Activated CD4-positive, alpha-beta T cell treated with anti-CD3 and anti-CD28 coated beads for 48 hours (primary cell): ENCODE data around the gene GYPB.
"Not testable (repeated sequence)": the region's sequence is repeated elsewhere in the genome, so short reads cannot be mapped to it uniquely, and the experiment has no call there.

ENCODE experiments used
- DNase-seq: peaks from one replicate; pipeline ENCODE4 v3.0.0-alpha.2; 2020

The GYPB gene

DNA sequence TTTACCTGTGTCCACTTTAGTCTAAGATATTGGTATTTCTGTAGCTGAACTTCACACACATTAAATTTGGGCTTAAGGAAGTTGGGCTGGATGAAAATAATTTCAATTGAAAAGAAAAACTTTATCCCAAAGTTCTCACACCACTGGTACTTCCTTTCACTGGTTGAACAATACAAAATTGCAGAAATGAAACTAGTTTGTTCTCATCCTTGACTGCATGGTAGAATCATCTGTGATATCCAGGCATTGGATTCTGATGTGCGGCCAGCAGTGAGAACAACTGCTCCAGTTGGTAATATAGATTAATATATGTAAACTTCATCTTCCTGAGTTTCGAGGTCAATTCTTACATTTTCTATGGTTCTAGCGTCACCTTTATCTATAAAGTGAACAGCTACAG lies 10.6 kb downstream of the GYPB start:
- DNase-seq = not testable (repeated sequence)

DNA sequence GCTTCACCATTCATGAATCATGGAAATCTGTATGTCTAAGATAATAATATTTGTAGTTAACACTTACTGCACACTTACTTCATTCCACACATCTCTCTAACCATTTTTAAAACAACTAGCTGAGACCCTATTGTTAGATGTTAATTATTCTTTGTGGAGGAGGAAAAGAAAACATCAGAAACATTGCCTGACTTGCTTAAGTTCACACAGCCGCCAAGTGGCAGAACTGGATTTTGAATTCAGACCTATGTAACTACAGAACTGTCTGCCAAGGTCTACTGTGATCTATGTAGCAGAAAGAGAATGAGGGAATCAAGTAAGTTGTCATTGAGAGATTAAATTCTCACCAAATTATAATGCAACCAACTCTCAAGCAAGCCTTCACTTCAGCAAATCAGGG lies 11.2 kb downstream of the GYPB start:
- not testable (repeated sequence) for DNase-seq

DNA sequence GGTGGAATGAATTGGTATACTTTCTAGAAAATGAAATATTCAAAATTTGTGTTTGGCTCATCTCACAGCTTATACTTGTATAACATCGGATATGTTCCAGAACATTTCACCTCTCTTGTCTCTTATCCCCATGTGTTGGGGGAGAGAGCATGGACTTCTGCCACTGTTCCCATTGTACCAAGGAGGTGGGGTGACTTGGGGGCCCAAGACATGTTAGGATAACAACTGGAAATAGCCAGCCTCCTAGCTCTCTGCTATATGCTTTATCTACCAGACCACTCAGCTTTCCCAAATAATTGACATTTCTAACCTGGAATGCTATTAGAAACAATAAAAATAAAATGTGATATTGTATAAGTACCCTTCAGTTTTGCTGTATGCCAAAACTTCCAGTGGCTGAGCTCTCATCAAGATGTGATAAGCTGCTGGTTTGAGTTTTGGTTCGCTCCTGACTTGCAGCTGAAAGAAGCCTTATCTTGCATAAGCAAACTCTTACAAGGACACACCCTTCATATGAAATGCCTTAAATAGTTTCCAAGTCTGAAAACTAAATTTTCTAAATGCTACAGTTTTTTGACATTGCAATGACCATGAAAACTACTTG lies 12.9 kb downstream of the GYPB start:
- not testable (repeated sequence) for DNase-seq

DNA sequence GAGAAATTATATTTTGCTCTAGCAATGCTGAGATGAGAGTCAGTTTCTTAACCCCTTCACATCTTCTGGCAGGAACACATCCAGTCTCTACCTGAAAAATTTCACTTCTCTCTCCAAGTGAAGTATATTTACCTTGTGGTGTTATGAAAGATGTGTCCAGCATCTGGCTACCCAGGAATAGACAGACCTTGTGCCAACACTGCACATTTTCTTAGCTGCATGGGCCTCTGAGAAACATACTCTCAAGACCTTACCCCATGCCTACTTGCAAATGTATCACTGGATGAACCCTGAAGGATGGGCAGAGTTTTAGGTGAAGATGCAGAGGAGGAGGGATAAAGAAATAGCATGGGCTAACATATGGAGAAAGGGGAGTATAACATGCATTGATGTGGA lies 13.6 kb downstream of the GYPB start:
- DNase-seq = not testable (repeated sequence)

DNA sequence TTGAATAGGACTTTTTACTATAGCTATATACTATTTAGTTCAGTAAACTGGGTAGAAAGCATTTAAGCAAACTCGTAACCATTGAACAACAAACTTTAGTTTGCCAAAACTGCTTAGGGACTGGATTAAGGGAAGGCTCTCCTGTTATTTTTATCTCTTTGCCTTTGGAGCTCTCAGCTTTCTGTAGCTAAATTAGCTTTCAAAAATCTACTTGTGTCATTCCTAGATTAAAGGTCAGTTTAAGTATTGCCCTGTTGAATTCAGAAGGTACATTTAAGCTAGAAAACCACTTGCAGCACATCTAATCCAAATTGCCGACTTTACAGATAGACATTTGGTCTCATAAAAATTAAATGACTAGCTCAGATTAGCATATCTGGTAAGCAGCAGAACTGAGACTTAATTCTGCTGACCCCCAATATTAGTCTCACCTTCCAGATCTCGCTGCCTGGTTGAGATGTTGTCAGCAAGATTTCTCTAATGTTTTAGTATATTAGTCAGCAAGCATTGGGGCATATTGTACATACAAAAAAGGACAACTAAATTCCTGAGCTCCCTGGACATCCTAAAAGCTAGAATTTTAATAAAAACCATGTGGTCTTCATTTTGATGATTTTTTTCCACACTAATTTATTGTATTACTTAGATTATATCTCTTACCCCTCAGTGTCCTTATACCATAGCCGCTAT lies 14.2 kb downstream of the GYPB start:
- DNase-seq = not testable (repeated sequence)

DNA sequence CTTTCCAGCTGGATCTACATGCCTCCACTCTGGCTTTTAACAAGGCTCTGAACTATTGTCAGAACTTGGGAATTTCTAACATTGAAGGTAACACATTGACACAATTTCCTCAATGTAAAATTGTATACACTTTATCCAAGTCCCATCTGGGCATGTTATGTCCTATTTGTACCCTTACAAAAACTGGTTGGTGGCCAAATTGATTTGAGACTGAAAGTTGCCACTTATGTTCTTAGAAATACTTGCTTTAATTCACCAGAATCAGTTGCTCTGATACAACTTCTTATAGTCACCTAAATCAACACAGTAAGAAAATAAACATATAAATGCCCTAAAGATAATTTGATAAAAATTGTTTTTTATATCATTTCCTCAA lies 15.3 kb downstream of the GYPB start:
- DNase-seq = not testable (repeated sequence)

DNA sequence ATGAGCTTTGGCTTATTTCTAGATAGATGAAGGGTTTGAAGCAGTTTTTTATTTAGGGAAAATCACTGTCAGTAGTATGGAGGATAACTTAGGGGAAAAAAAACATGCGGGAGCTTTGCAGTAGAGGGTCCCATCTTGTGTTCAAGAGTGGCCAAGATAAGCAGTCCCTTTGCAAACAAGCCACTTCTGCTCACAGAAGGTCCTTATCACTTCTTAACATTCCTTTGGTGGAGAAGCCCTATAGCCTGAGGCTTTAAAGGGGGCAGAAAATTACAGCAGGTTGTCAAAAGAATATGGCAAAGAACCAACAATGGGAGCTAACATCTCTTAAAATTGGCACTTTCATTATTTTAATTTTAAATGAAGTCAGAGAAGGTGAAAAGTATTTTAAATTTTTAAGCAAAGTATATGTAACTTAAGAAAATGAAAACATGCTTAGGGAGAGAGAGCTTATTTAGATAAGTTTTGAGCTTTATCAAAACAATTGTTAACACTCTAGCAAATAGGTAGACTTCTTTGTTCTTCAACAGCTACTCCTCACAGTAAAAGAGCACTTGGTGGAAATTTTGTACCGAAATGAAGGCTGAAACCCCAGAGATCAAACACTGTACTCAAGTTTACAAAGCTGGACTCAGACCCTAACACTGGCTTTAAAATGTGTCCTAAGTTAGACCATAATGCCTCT lies 15.8 kb downstream of the GYPB start:
- DNase-seq = not testable (repeated sequence)

DNA sequence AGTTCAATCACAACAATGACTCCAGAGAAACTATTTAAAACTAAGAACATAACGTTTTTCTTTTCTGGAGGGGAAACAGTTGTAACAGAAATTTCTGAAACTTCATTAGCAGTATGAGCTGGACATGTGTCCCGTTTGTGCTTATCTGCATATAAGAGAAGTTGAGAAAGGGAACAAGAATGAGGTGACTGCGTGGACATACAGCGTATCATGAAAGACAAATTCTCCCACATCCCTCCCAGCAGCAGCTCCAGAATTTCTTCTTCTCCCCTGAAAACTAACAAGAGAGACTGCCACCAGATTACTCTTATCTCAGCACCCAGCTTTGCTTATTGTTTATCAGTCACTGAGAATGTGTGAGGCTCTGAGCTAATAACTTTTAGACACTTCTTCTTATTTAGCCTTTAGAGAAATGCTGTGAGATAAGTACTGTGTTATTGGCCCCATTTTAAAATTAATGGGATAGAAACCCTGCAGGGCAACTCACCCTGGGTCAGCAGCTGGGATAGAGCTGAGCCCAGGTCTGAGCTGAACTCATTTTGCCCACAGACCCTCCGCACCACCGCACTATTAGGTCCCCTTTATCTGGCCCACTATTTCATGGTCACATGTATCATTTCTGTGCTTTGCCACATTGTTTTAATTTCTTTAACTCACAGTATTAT lies 18.7 kb downstream of the GYPB start:
- not testable (repeated sequence) for DNase-seq

DNA sequence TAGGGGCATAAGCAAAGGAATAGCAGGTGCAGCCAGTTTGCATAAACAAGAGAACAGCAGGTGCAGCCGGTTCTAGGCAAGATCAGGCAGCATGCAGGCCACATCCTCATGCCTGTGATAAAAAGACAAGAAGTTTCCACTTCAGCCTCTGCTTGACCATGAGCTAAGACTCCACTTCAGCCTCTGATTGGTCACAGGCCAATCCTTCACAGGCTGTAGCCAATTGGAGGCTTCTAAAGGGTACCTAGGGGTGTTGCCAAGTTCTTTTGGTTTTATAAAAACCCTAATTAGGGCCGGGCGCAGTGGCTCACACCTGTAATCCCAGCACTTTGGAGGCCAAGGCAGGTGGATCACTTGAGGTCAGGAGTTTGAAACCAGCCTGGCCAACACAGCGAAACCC lies 23.0 kb downstream of the GYPB start:
- DNase-seq = not testable (repeated sequence)

DNA sequence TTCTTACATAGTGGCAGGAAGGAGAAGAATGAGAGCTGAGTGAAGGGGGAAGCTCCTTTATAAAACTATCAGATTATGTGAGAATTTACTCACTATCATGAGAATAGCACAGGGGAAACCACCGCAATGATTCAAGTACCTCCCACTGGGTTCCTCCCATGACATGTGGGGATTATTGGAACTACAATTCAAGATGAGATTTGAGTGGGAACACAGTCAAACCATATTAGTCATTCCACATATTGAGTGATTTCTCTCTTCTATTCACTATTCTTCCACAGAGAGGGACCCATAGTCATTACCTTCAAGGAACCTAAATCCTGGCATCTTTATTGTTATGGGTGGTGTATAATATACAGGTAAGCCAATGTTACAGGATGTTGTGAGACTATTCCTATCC lies 27.4 kb downstream of the GYPB start:
- DNase-seq = not testable (repeated sequence)

DNA sequence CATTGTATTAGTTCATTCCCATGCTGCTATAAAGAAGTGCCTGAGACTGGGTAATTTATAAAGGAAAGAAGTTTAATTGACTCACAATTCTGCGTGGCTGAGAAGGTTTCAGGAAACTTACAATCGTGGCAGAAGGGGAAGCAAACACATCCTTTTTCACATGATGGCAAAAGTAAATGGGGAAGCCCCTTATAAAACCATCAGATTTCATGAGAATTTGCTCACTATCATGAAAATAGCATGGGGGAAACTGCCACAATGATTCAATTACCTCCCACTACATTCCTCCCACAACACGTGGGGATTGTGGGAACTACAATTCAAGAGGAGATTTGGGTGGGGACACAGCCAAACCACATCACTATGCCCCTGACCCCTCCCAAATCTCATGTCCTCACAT lies 28.5 kb downstream of the GYPB start:
- peak; percentile 3 for DNase-seq

DNA sequence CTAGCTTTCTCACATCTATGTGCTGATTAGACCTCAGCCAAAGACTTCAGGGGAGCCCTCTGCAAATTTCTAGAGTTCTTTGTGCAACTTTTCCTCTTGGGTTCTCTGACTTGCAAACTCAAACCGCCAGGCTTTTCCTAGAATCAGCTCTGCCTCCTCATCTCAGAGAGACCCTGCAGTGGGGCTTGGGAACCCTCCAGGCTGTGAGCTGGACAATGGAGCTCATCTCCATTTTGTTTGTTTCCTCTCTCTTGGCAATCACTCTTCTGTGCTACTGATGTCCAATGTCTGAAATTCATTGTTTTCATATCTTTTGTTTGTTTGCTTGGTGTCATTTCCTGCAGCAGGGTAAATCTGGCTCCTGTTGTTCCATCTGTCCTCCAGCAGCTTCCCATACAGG lies 33.0 kb downstream of the GYPB start:
- no peak for DNase-seq

DNA sequence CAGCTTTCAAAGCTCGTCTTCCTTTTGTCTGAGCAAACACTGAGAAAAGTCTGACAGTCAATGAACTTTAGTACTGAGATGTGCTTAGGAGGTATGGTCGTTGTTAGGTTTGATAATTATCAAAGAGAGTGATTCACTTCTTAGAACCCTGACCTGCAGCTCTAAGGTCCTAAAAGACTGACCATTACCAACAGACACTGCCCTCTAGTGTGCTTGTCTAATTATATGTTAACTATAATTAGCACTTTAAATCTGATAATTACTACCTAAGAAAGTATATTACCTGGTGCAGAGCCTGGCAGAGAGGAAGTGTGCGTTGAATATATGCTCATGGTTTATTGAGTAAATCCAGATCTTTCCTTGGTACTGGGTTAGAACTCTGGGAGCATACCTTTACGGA lies 38.4 kb downstream of the GYPB start:
- not testable (repeated sequence) for DNase-seq

DNA sequence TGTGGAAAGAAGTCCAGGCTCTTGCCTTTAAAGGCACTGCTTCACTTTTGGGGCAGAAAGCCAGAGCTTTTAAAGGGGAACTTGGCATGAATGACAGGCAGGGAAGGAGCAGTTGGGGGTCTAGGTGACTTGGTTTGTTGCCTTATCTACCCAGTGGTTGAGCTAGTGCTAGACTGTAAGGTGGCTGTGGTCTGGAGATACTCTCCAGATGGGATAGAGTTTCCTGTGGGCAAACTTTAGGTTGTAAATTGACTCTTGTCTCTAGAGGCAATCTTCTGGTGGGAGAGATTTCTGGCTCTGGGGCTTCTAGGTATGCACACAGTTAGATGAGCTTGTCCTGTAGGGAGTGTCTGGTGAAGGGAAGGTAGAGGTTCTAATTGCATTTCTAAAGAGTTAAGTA lies 43.7 kb downstream of the GYPB start:
- not testable (repeated sequence) for DNase-seq

DNA sequence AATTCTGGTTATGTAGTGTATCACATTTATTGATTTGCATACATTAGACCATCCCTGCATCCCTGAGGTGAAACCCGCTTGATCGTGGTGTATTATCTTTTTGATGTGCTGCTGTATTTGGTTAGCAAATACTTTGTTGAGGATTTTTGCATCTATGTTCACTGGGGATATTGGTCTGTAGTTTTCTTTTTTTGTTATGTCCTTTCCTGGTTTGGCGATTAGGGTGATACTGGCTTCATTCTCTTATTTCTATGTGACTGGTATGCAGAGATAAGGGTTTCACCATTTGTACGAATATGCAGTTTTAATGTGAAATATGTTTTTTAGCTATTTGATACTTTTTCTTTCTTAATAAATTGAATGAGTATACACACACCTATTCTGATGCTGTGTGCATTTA lies 45.2 kb downstream of the GYPB start:
- DNase-seq = not testable (repeated sequence)

DNA sequence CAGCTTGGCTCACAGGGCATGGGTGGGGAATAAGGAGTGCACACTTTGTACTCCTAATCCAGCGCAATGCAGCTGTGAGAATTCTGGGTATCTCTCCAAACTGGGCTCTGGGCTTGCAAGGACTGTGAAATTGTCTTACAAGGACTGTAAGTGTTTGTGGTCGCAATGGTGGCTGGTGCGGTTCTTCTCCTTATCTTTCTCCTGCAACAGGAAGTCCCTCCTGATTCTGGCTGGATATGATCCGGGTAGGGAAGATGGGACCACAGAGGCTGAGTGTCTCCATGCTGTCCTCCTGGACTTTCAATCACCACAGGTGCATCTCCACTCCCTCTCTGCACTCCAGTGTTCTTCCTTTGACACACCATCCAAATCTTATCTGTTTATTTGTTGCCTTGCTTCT lies 58.1 kb downstream of the GYPB start:
- DNase-seq = no peak

DNA sequence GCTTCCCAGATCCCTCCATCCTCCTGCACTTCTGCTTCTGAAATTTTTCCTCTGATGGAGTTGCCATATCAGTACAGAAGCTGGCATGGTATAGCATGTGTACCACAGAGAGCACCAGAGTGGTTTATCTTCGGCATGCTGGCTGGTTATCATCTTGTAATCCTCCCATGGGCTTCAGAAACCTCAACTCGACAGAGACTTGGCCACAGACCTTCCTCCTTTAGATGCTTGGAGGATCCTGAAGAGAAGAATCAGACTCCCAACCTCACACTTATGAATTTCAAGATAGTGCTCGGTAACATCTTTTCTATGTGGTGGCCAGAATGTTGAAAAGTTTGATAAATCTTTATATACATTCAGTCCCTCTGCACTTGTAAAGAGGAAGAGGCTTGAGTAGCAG lies 63.9 kb downstream of the GYPB start:
- not testable (repeated sequence) for DNase-seq

DNA sequence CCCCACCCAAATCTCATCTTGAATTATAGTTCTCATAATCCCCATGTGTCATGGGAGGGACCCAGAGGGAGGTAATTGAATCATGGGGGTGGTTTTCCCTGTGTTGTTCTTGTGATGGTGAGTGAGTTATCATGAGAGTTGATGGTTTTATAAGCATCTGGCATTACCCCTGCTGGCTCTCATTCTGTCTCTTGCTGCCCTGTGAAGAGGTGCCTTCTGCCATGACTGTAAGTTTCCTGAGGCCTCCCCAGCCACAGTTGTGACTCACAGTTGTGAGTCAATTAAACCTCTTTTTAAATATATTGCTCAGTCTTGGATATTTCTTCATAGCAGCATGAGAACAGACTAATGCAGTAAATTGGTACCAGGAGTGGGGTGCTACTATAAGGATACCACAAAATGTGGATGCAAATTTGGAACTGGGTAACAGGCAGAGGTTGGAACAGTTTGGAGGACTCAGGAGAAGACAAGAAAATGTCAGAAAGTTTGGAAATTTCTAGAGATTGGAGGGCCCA lies 67.7 kb downstream of the GYPB start:
- not testable (repeated sequence) for DNase-seq

DNA sequence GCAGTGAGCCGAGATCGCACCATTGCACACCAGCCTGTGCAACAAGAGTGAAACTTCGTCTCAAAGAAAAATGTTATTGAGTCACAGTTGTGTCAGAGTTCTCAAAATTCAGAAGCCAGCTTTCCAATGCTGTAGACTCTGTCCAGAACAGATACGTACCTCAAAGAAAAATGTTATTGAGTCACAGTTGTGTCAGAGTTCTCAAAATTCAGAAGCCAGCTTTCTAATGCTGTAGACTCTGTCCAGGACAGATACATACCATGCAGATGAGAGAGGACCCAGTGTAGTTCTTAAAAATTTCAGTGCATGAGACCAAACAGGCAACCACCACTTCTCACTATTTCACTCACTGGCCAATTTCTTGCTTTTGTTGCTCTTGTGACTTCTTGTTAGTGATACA lies 68.2 kb downstream of the GYPB start:
- DNase-seq = not testable (repeated sequence)

DNA sequence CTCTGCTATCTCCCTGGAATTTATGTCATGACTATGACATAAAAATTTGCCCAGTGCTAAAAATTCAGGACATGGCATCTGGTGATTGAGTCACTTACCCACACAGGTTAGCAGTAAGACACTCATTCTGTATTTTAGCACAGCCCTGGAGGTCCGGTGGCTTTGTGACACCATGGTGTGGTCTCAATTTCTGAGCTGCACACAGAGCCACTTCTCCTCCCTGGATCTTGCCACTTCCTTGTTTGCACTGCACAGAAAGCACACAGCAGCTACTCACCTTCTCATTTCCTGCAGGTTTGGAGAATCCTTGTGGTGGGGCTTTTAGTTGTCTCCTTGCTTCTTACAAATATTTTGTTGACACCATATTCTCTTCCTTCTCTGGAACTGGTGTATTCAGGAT lies 69.0 kb downstream of the GYPB start:
- DNase-seq = not testable (repeated sequence)

DNA sequence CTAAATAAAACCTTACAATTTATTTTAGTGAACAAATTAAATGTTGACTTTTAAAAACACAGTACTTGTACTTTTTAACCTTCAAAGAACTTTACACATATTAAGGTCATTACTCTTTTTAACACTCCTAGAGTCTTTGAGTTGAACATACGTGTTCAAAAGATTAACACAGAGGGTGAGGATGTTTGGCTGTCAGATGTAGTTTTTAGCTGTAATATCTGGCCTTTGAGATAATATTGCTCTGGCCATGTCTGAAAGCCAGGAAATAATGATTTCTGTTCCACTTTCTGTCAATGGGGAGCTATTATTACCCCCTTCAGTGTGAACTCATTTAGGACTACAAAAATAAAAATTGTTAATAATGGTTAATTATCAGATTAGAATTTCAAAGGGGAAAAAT lies 71.7 kb downstream of the GYPB start:
- not testable (repeated sequence) for DNase-seq
